LNCAP (cell line): ENCODE data around the gene ACSS2.

Experiments
- CTCF ChIP-seq: fragments of 450-650 bp; IDR thresholded peaks from 2 replicates; pipeline ENCODE4 v1.5.1; 2017; ENCODE audit warnings: mild to moderate bottlenecking

The ACSS2 gene

GRCh38 chr20:34947336-34947735 lies 70.9 kb downstream of the ACSS2 start:
- no peak for TF ChIP-seq CTCF

GRCh38 chr20:34948030-34948429 lies 71.6 kb downstream of the ACSS2 start:
- TF ChIP-seq CTCF: no peak

GRCh38 chr20:34949120-34949519 lies 72.7 kb downstream of the ACSS2 start:
- no peak for TF ChIP-seq CTCF

- TF ChIP-seq CTCF: no peak
Observed at GRCh38 chr20:34951252-34951651, 74.8 kb downstream of the ACSS2 start.

GRCh38 chr20:34951652-34952051 lies 75.2 kb downstream of the ACSS2 start:
- no peak for TF ChIP-seq CTCF

GRCh38 chr20:34952671-34953070 lies 76.3 kb downstream of the ACSS2 start:
- TF ChIP-seq CTCF: no peak

GRCh38 chr20:34953960-34954359 lies 77.5 kb downstream of the ACSS2 start:
- TF ChIP-seq CTCF: no peak

GRCh38 chr20:34954904-34955230 lies 78.5 kb downstream of the ACSS2 start:
- no peak for TF ChIP-seq CTCF
